Measurements from ENCODE around the gene AFTPH. TPM values are rescaled to one million over a fixed set of nuclear protein-coding genes. Genes with fewer than 3 reads are reported as not detected.

AFTPH gene
- polyA plus RNA-seq, 3 donors, result 74.8 to 83.4 (median 79.2) TPM

- no peak for DNase-seq (ENCODE audit: low read depth in 3 of 3, low spot score in 2 of 3)
These were observed 58.7 kb downstream of the AFTPH start for GRCh38 chr2:64582774-64583340.

GRCh38 chr2:64586054-64586453 lies 61.9 kb downstream of the AFTPH start:
- DNase-seq (ENCODE audit: low read depth in 3 of 3, low spot score in 2 of 3), result no peak

GRCh38 chr2:64586883-64587481 lies 62.9 kb downstream of the AFTPH start:
- DNase-seq (ENCODE audit: low read depth in 3 of 3, low spot score in 2 of 3), result no peak

- no peak for DNase-seq (ENCODE audit: low read depth in 3 of 3, low spot score in 2 of 3)
These were observed 63.4 kb downstream of the AFTPH start for GRCh38 chr2:64587561-64587960.

GRCh38 chr2:64591188-64591587 lies 67.1 kb downstream of the AFTPH start:
- DNase-seq (ENCODE audit: low read depth in 3 of 3, low spot score in 2 of 3), result no peak

- DNase-seq (ENCODE audit: low read depth in 3 of 3, low spot score in 2 of 3), result no peak
These were observed 69.0 kb downstream of the AFTPH start for GRCh38 chr2:64593035-64593655.

GRCh38 chr2:64594226-64594989 lies 70.3 kb downstream of the AFTPH start:
- DNase-seq (ENCODE audit: low read depth in 3 of 3, low spot score in 2 of 3), result no peak

- DNase-seq (ENCODE audit: low read depth in 3 of 3, low spot score in 2 of 3), result no peak
These were observed 71.5 kb downstream of the AFTPH start for GRCh38 chr2:64595397-64596176.

- no peak for DNase-seq (ENCODE audit: low read depth in 3 of 3, low spot score in 2 of 3)
These were observed 74.1 kb downstream of the AFTPH start for GRCh38 chr2:64598226-64598625.

- no peak for DNase-seq (ENCODE audit: low read depth in 3 of 3, low spot score in 2 of 3)
These were observed 75.3 kb downstream of the AFTPH start for GRCh38 chr2:64599469-64599868.

- no peak for DNase-seq (ENCODE audit: low read depth in 3 of 3, low spot score in 2 of 3)
These were observed 77.1 kb downstream of the AFTPH start for GRCh38 chr2:64601034-64601754.

- no peak for DNase-seq (ENCODE audit: low read depth in 3 of 3, low spot score in 2 of 3)
These were observed 77.8 kb downstream of the AFTPH start for GRCh38 chr2:64601785-64602391.

- no peak for DNase-seq (ENCODE audit: low read depth in 3 of 3, low spot score in 2 of 3)
These were observed 78.3 kb downstream of the AFTPH start for GRCh38 chr2:64602436-64602835.

- DNase-seq (ENCODE audit: low read depth in 3 of 3, low spot score in 2 of 3), result no peak
These were observed 80.0 kb downstream of the AFTPH start for GRCh38 chr2:64604155-64604554.

GRCh38 chr2:64605026-64605471 lies 80.9 kb downstream of the AFTPH start:
- DNase-seq (ENCODE audit: low read depth in 3 of 3, low spot score in 2 of 3), result no peak

- DNase-seq (ENCODE audit: low read depth in 3 of 3, low spot score in 2 of 3), result no peak
These were observed 81.9 kb downstream of the AFTPH start for GRCh38 chr2:64605991-64606478.

GRCh38 chr2:64606479-64607363 lies 82.6 kb downstream of the AFTPH start:
- DNase-seq (ENCODE audit: low read depth in 3 of 3, low spot score in 2 of 3), result peak in 1 of 3 donors; percentile 56
